PC-3 (cell line): Measurements from ENCODE around the gene CASKIN1. TPM values are rescaled to one million over a fixed set of nuclear protein-coding genes. Genes with fewer than 3 reads are reported as not detected.
A peak's percentile ranks its signal among the peaks of the same experiment; 100 is the strongest.

Source experiments
- ATAC-seq: fragments of 200-7000 bp; cut with Tn5 transposase; 2 replicates; pipeline ENCODE4 v1.9.1; 2020; ENCODE audit warnings: mild to moderate bottlenecking, moderate library complexity
- BruUV-seq: library from RNA; stranded (reverse); fragments of 400-500 nt; replicated peaks from 2 replicates; lab custom pipeline; 2021; lab: Mats Ljungman, UMichigan
- CTCF ChIA-PET: fragments of 300-600 bp; sonication (Branson Sonifier 250); formaldehyde crosslinking; loops from one replicate; lab custom pipeline; 2022; ENCODE audit warnings: antibody characterized with exemption; lab: Charles Lee
- POLR2A ChIA-PET: fragments of 300-600 bp; sonication (Branson Sonifier 250); formaldehyde crosslinking; loops from one replicate; lab custom pipeline; 2022; ENCODE audit warnings: antibody characterized with exemption; ENCODE audit not compliant: unreplicated experiment; lab: Charles Lee
- DNase-seq: peaks from one replicate; pipeline ENCODE4 v3.0.0-alpha.2; 2015
- H2AFZ ChIP-seq: fragments of 300-600 bp; sonication (generic); 2 replicates; pipeline ENCODE4 v1.6.0; 2016; ENCODE audit warnings: antibody characterized with exemption, low read length
- H3F3A ChIP-seq: fragments of 300-600 bp; sonication (generic); one replicate; pipeline ENCODE4 v1.6.0; 2017; ENCODE audit warnings: antibody characterized with exemption, low read length, control low read depth, mild to moderate bottlenecking; ENCODE audit not compliant: unreplicated experiment
- H3K27ac ChIP-seq: fragments of 300-600 bp; sonication (generic); 2 replicates; pipeline ENCODE4 v1.5.1; 2016; ENCODE audit warnings: mild to moderate bottlenecking, low read length
- H3K27me3 ChIP-seq: fragments of 300-600 bp; sonication (generic); 2 replicates; pipeline ENCODE4 v1.6.1; 2016; ENCODE audit warnings: low read length, mixed read lengths
- H3K36me3 ChIP-seq: fragments of 300-600 bp; sonication (generic); 2 replicates; pipeline ENCODE4 v1.6.1; 2016; ENCODE audit warnings: low read depth, mixed run types, low read length, mixed read lengths
- H3K4me1 ChIP-seq: fragments of 300-600 bp; sonication (generic); 2 replicates; pipeline ENCODE4 v1.5.1; 2016; ENCODE audit warnings: low read length; ENCODE audit not compliant: insufficient read depth
- H3K4me2 ChIP-seq: fragments of 300-600 bp; sonication (generic); 2 replicates; pipeline ENCODE4 v1.6.0; 2016; ENCODE audit warnings: low read length
- H3K4me3 ChIP-seq: fragments of 300-600 bp; sonication (generic); 2 replicates; pipeline ENCODE4 v1.5.1; 2016; ENCODE audit warnings: mild to moderate bottlenecking, low read length, mixed read lengths
- H3K79me2 ChIP-seq: fragments of 300-600 bp; sonication (generic); 2 replicates; pipeline ENCODE4 v1.6.1; 2017; ENCODE audit warnings: low read length, mixed read lengths
- H3K9ac ChIP-seq: fragments of 300-600 bp; sonication (generic); 2 replicates; pipeline ENCODE4 v1.6.0; 2016; ENCODE audit warnings: mild to moderate bottlenecking, low read length
- H3K9me2 ChIP-seq: fragments of 300-600 bp; sonication (generic); replicated peaks from 2 replicates; pipeline ENCODE4 v1.6.1; 2016; ENCODE audit warnings: mixed run types, low read length, mixed read lengths
- H3K9me3 ChIP-seq: fragments of 300-600 bp; sonication (generic); 2 replicates; pipeline ENCODE4 v1.6.1; 2016; ENCODE audit warnings: low read length, mixed read lengths
- H4K20me1 ChIP-seq: fragments of 300-600 bp; sonication (generic); 2 replicates; pipeline ENCODE4 v1.6.1; 2016; ENCODE audit warnings: low read length, mixed read lengths
- EZH2 ChIP-seq: fragments of 300-600 bp; sonication (generic); IDR thresholded peaks from one replicate; pipeline ENCODE4 v1.6.1; 2017; ENCODE audit warnings: antibody characterized with exemption, mild to moderate bottlenecking, low read length; ENCODE audit not compliant: unreplicated experiment
- EZH2phosphoT487 ChIP-seq: fragments of 300-600 bp; sonication (generic); IDR thresholded peaks from 2 replicates; pipeline ENCODE4 v1.6.1; 2018; ENCODE audit warnings: mild to moderate bottlenecking, antibody characterized with exemption, low read length, borderline replicate concordance
- intact Hi-C: fragments of 100-400 bp; cut with micrococcal nuclease; formaldehyde crosslinking; loops from 2 replicates; pipeline ENCODE4 v1.9.0; 2023
- total RNA-seq: library from RNA; depleted of rRNA; stranded (reverse); fragments of >200 nt; gene quantifications from 2 replicates; pipeline ENCODE4 v1.2.3, GENCODE V29; 2014
- TF ChIP-seq, protein P1 (sequence below): fragments of 300-600 bp; sonication (generic); conservative IDR thresholded peaks from 2 replicates; pipeline ENCODE4 v1.5.1; 2017; ENCODE audit warnings: antibody characterized with exemption, low read depth, mild to moderate bottlenecking, low read length

Gene CASKIN1
- total RNA-seq, 1 experiment from 2014 or later = 1.6 TPM

GRCh38 chr16:2150418-2151187 is 45.8 kb downstream of the CASKIN1 start:
- H3K4me3 ChIP-seq = peak overlapping the region; percentile 67; the same call in 1 of the 2 replicates
- peaks cover 21% of the 10 kb centered on the region for H3K36me3 ChIP-seq
- peak overlapping the region; percentile 100 for H3K4me2 ChIP-seq
- ChIA-PET CTCF (interaction anchor here (0.7 kb wide), 1 partner anchor 44 kb away, joined by 5 read pairs; no protein-coding TSS in a partner anchor), POLR2A (interaction anchor here (0.6 kb wide), 1 partner anchor 112 kb away, joined by 3 read pairs; no protein-coding TSS in a partner anchor)
- intact Hi-C loops = no loop called here
- H3K9ac ChIP-seq = no peak overlapping the region
- H3F3A ChIP-seq = peaks cover 24% of the 10 kb centered on the region
- BruUV-seq = no TSS peak
- TF ChIP-seq EZH2phosphoT487 = no peak
- TF ChIP-seq, protein P1, sequence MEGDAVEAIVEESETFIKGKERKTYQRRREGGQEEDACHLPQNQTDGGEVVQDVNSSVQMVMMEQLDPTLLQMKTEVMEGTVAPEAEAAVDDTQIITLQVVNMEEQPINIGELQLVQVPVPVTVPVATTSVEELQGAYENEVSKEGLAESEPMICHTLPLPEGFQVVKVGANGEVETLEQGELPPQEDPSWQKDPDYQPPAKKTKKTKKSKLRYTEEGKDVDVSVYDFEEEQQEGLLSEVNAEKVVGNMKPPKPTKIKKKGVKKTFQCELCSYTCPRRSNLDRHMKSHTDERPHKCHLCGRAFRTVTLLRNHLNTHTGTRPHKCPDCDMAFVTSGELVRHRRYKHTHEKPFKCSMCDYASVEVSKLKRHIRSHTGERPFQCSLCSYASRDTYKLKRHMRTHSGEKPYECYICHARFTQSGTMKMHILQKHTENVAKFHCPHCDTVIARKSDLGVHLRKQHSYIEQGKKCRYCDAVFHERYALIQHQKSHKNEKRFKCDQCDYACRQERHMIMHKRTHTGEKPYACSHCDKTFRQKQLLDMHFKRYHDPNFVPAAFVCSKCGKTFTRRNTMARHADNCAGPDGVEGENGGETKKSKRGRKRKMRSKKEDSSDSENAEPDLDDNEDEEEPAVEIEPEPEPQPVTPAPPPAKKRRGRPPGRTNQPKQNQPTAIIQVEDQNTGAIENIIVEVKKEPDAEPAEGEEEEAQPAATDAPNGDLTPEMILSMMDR = 0 out of 2 replicates have a peak, but pooled peaks have one; percentile 11
- DNase-seq = peak; percentile 43
- peaks cover 30% of the 10 kb centered on the region for H3K79me2 ChIP-seq
- ATAC-seq = no peak
- H4K20me1 ChIP-seq = peaks cover 42% of the 10 kb centered on the region
- no peaks in the 10 kb centered on the region for H3K27me3 ChIP-seq
- H3K27ac ChIP-seq = no peak overlapping the region
- H3K9me2 ChIP-seq = no peaks in the 10 kb centered on the region
- no peak overlapping the region for H2AFZ ChIP-seq
- no peaks in the 10 kb centered on the region for H3K9me3 ChIP-seq
- peaks cover 31% of the 10 kb centered on the region for H3K4me1 ChIP-seq

GRCh38 chr16:2149630-2150417 is 46.6 kb downstream of the CASKIN1 start:
- TF ChIP-seq EZH2 (no peak), EZH2phosphoT487 (no peak)
- TF ChIP-seq, protein P1 = no peak
- no peaks in the 10 kb centered on the region for H3K9me3 ChIP-seq
- H3K9me2 ChIP-seq = no peaks in the 10 kb centered on the region
- POLR2A ChIA-PET = no interaction called here
- DNase-seq (peak; percentile 11), ATAC-seq (no peak; the same call in 1 of the 2 replicates)
- H3K27ac ChIP-seq = no peak overlapping the region
- H3F3A ChIP-seq = peaks cover 22% of the 10 kb centered on the region
- intact Hi-C loops = no loop called here
- no peak overlapping the region for H3K9ac ChIP-seq
- H4K20me1 ChIP-seq = peaks cover 40% of the 10 kb centered on the region
- peaks cover 31% of the 10 kb centered on the region for H3K4me1 ChIP-seq
- peak overlapping the region; percentile 67 for H3K4me3 ChIP-seq
- no TSS peak for BruUV-seq
- peaks cover 19% of the 10 kb centered on the region for H3K36me3 ChIP-seq
- H2AFZ ChIP-seq = no peak overlapping the region
- H3K4me2 ChIP-seq = peak overlapping the region; percentile 100
- H3K79me2 ChIP-seq = peaks cover 26% of the 10 kb centered on the region
- CTCF ChIA-PET = no interaction called here
- H3K27me3 ChIP-seq = no peaks in the 10 kb centered on the region
